Pancreas (tissue), 10 donors: ENCODE results near the gene CRK. TPM values are rescaled to one million over a fixed set of nuclear protein-coding genes. Genes with fewer than 3 reads are reported as not detected.

Experiments used
- ATAC-seq, 4 donors: fragments of 200-7000 bp; cut with Tn5 transposase; one replicate each; pipeline versions ENCODE4 v1.8.0 to v1.9.1; 2020; ENCODE audit warnings: mild to moderate bottlenecking in 4 of 4, moderate library complexity in 4 of 4
- DNase-seq, 6 donors: peaks; one replicate each; pipeline ENCODE4 v3.0.0-alpha.2; 2020
- FAIRE-seq: peaks from 2 replicates; lab custom pipeline; 2012; peaks lifted over from hg19 to GRCh38; lab: Jason Lieb, UNC
- H3K27ac ChIP-seq, 4 donors: fragments of 200-600 bp; sonication (generic); 1 replicate in 3 of 4; 2 replicates in 1 of 4; pipeline versions ENCODE4 v1.5.0 to v1.8.0; 2020
- H3K27me3 ChIP-seq, 4 donors: fragments of 200-600 bp; one replicate each; pipeline ENCODE4 v1.8.0; 2021
- H3K36me3 ChIP-seq, 3 donors: fragments of 200-600 bp; sonication (generic) in 1 of 3; one replicate each; pipeline versions ENCODE4 v1.5.0 to v1.8.0; 2020 to 2021
- H3K4me1 ChIP-seq, 3 donors: fragments of 200-600 bp; one replicate each; pipeline ENCODE4 v1.8.0; 2021
- H3K4me3 ChIP-seq, 4 donors: fragments of 200-600 bp; sonication (generic) in 2 of 4; one replicate each; pipeline versions ENCODE4 v1.5.0 to v1.8.0; 2020 to 2021
- H3K9me3 ChIP-seq, 4 donors: fragments of 200-600 bp; one replicate each; pipeline ENCODE4 v1.8.0; 2021
- WGBS, 2 donors: extraction: QIAGEN DNeasy Blood & Tissue Kit; methylation state at CpG; one replicate each; pipeline ENCODE4 v1.1.7; 2013; 5-methylcytosine and 5-hydroxymethylcytosine counted together
- intact Hi-C, 3 donors: fragments of 100-400 bp; cut with DNase I; formaldehyde crosslinking; loops; one replicate each; pipeline versions ENCODE4 v1.11.1 to v1.14.2; 2022
- polyA plus RNA-seq, 2 donors: library from polyadenylated mRNA; stranded (reverse); fragments of 200-250 nt; gene quantifications; one replicate each; pipeline ENCODE4 v1.2.3, GENCODE V29; 2013
- total RNA-seq, 6 donors: library from RNA; stranded (reverse); fragmentation: NEBNext Ultra II Directional in 4 of 6; extraction: Animal tissue kit (Norgen Biotek cat#: 25700) in 4 of 6; gene quantifications; one replicate each; pipeline versions ENCODE4 v1.2.1 to v1.2.4, GENCODE V29; 2021 to 2023
- TF ChIP-seq, protein P1 (sequence below), 4 donors: fragments of 200-600 bp; sonication (generic) in 3 of 4; IDR thresholded peaks; one replicate each; pipeline versions ENCODE4 v1.5.0 to v1.8.0; 2021; ENCODE audit warnings: antibody characterized with exemption in 4 of 4
- donor health status: healthy with polysubstance abuse.
- donor health status: DM: no; HTN: no; CAD: no; lungs with moderate emphysema.
- donor health status: DM: no; HTN: no; CAD: no.
- donor health status: control.
- donor health status: control.
- donor health status: Bipolar disorder and iron deficiency.
- donor health status: DM: yes; HTN: yes; CAD: no.
- donor health status: DM: no; HTN: no; CAD: no.
- donor health status: DM: no; HTN: no; CAD: no.
- donor health status: DM: yes; HTN: yes; CAD: no.

The CRK gene
- total and polyA plus RNA-seq, 8 donors: 9.8 to 30.8 (median 18.5) TPM

DNA sequence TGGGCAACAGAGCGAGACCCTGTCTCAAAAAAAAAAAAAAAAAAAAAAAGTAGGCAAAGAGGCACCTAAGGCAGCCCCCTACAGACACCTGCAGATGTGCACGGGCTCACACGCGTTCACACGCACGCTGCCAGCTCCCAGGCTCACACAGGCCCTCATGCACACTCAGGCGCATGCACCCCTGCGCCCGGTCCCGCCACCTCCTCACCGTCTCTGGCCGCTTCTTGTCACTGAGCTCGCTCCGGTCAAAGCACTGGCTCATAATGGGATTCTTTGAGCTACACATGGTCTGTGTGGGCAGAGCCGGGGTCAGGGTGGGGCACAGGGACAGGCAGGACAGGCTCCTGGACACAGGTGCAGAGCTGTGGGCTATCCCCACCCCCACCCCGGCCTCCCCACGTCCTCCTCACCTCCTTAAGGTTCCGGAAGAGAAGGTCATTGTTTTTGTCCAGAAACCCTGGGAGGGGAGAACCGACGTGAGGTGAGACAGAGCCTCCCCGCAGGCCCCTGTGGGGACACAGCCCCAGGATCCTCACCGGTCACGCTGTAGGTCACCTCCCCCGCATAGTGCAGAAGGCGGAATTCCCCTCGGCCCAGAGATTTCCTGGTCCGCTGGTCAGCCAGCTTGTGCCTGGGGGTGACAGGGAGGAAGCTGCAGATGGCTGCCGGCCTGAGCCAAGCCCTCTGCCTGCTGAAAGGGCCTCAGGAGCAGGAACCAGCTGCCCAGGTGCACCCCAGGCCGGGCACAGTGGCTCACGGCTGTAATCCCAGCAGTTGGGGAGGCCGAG lies 18.6 kb upstream of the CRK start:
- Histone ChIP-seq H3K4me3 (no peak overlapping the region), H3K36me3 (peaks cover 0 to 73% (median 11%) of the 10 kb centered on the region in 3 donors), H3K4me1 (no peaks in the 10 kb centered on the region), H3K9me3 (no peaks in the 10 kb centered on the region), H3K27me3 (no peaks in the 10 kb centered on the region), H3K27ac (no peak overlapping the region)
- intact Hi-C loops: no loop called here
- TF ChIP-seq, protein P1, sequence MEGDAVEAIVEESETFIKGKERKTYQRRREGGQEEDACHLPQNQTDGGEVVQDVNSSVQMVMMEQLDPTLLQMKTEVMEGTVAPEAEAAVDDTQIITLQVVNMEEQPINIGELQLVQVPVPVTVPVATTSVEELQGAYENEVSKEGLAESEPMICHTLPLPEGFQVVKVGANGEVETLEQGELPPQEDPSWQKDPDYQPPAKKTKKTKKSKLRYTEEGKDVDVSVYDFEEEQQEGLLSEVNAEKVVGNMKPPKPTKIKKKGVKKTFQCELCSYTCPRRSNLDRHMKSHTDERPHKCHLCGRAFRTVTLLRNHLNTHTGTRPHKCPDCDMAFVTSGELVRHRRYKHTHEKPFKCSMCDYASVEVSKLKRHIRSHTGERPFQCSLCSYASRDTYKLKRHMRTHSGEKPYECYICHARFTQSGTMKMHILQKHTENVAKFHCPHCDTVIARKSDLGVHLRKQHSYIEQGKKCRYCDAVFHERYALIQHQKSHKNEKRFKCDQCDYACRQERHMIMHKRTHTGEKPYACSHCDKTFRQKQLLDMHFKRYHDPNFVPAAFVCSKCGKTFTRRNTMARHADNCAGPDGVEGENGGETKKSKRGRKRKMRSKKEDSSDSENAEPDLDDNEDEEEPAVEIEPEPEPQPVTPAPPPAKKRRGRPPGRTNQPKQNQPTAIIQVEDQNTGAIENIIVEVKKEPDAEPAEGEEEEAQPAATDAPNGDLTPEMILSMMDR (IDR thresholded peaks at IDR 0.05): no peak
- FAIRE-seq: no peak
- DNase-seq: no peak
- WGBS, 2 donors: 87% methylated on average over 30 to 31 of the region's 31 CpGs
- peak in 2 of 4 donors; percentile 11 to 63 for ATAC-seq

GRCh38 chr17:1473841-1474240 lies 17.8 kb upstream of the CRK start:
- Histone ChIP-seq H3K9me3 (no peaks in the 10 kb centered on the region), H3K4me3 (no peak overlapping the region), H3K4me1 (no peaks in the 10 kb centered on the region), H3K27me3 (no peaks in the 10 kb centered on the region), H3K36me3 (peaks cover 0 to 70% (median 8%) of the 10 kb centered on the region in 3 donors), H3K27ac (no peak overlapping the region)
- DNase-seq: no peak
- TF ChIP-seq, protein P1 (IDR thresholded peaks at IDR 0.05): no peak
- intact Hi-C loops: no loop called here
- no peak for FAIRE-seq
- ATAC-seq: no peak
- WGBS, 2 donors: 88 to 92% methylated on average over 10 of the region's 10 CpGs

DNA sequence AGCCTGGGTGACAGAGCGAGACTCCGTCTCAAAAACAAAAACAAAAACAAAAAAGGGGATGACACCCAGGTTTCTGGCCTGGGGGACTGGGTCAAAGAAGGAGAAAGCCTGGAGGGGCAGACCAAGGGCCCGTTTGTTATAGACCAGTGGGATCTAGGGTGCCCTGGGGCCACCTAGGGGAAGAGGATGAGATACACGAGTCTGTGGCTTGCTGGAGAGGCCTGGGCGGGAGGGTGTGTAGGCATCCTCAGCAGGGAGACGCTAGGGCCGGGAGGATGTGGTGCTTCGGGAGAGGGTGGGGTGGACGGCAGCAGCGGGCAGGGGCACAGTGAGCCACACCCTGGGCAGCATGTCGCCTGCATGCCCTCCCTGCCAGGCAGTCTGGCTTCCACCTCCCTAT lies 17.1 kb upstream of the CRK start:
- WGBS, 2 donors: 80 to 85% methylated on average over 11 of the region's 11 CpGs
- Histone ChIP-seq H3K9me3 (no peaks in the 10 kb centered on the region), H3K27ac (no peak overlapping the region), H3K36me3 (peaks cover 0 to 68% (median 11%) of the 10 kb centered on the region in 3 donors), H3K4me3 (no peak overlapping the region), H3K27me3 (no peaks in the 10 kb centered on the region), H3K4me1 (no peaks in the 10 kb centered on the region)
- DNase-seq: no peak
- ATAC-seq: no peak
- TF ChIP-seq, protein P1 (IDR thresholded peaks at IDR 0.05): no peak
- intact Hi-C loops: no loop called here
- no peak for FAIRE-seq

DNA sequence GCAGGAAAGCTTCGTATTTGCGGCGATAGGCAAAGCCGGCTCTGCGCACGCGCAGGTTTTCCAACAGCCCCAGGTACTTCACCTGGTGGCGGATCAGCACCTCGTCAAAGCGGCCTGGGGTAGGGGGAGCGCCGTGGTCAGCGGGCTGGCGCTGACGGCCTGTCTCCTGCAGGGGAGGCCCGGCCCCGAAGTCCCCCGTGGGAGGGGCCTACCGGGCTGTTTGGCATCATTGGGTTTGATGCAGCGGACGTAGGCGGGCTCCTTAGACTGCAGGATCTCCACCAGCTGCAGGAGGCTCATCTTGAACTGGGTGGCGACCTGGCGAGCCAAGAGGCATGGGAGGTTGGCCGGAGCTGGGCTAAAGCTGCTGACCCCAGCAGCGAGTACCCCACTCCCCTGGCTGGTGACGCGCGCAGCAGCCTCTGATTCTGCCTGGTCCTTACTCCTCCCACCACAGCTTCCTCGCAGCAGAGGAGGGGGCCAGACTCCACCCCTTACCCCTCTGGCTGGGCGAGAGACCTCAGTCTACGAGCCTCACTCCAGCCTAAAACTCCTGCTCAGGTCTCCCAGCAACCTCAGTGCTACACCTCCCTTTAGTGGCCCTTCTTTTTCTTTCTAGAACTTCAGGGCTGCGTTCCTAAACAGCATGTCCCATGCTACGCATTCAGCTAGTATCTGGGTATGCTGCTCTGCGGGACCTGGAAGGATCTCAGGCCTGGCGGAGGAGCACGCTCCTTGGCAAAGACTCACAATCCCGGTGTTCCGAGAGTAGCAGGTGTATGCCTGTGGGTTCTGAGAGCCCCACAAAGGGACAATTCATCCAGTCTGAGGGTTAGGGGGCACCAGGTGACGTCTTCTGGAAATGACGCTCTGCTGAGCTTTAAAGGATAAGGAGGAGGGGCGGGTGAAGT lies 16.1 kb upstream of the CRK start:
- no peak for ATAC-seq
- no peak overlapping the region for H3K4me3 ChIP-seq
- H3K9me3 ChIP-seq: no peaks in the 10 kb centered on the region
- DNase-seq: no peak
- TF ChIP-seq, protein P1 (IDR thresholded peaks at IDR 0.05): no peak
- FAIRE-seq: no peak
- intact Hi-C loops: no loop called here
- H3K27ac ChIP-seq: no peak overlapping the region
- peaks cover 0 to 65% (median 8%) of the 10 kb centered on the region in 3 donors for H3K36me3 ChIP-seq
- no peaks in the 10 kb centered on the region for H3K27me3 ChIP-seq
- WGBS, 2 donors: 90 to 96% methylated on average over 39 to 42 of the region's 42 CpGs
- no peaks in the 10 kb centered on the region for H3K4me1 ChIP-seq
